Stimulated activated effector memory CD8-positive, alpha-beta T cell treated with anti-CD3 and anti-CD28 coated beads, Interleukin-12 subunit alpha, Interleukin-12 subunit beta, amount 100 ng/mL, for 72 hours (primary cell): Measurements from ENCODE around the gene HOXA13.
A peak's percentile ranks its signal among the peaks of the same experiment; 100 is the strongest.

Experiments
- ATAC-seq: fragments of 150-1000 bp; cut with Tn5 transposase; 2 replicates; pipeline ENCODE4 v1.10.0; 2021
- DNase-seq, 2 donors: peaks; one replicate each; pipeline ENCODE4 v3.0.0; 2021 to 2022; ENCODE audit warnings: low spot score in 2 of 2
- H3K27ac Mint-ChIP-seq: one replicate; pipeline ENCODE4 v1.8.0; 2022; ENCODE audit warnings: mild to moderate bottlenecking, mixed read lengths
- H3K36me3 Mint-ChIP-seq: one replicate; pipeline ENCODE4 v1.8.0; 2022; ENCODE audit warnings: mild to moderate bottlenecking, mixed read lengths
- H3K4me1 Mint-ChIP-seq: one replicate; pipeline ENCODE4 v1.8.0; 2022; ENCODE audit warnings: mixed read lengths
- H3K4me3 Mint-ChIP-seq: one replicate; pipeline ENCODE4 v1.8.0; 2022; ENCODE audit warnings: mild to moderate bottlenecking, mixed read lengths
- H3K9me3 Mint-ChIP-seq: one replicate; pipeline ENCODE4 v1.8.0; 2022; ENCODE audit warnings: mixed read lengths

Gene HOXA13

GRCh38 chr7:27148756-27149641, 50.9 kb downstream of the HOXA13 start:
- H3K4me3 Mint-ChIP-seq, result no peak overlapping the region
- H3K27ac Mint-ChIP-seq, result no peak overlapping the region
- DNase-seq, result no peak

GRCh38 chr7:27148031-27148755, 51.7 kb downstream of the HOXA13 start:
- no peak for ATAC-seq
- peak overlapping the region; percentile 46 for H3K4me3 Mint-ChIP-seq
- peaks cover 27% of the 10 kb centered on the region for H3K4me1 Mint-ChIP-seq
- no peaks in the 10 kb centered on the region for H3K9me3 Mint-ChIP-seq
- H3K36me3 Mint-ChIP-seq, result no peaks in the 10 kb centered on the region
- H3K27ac Mint-ChIP-seq, result no peak overlapping the region
- no peak for DNase-seq

More at GRCh38 chr7:27148756-27149641, 50.9 kb downstream of the HOXA13 start:
- no peaks in the 10 kb centered on the region for H3K36me3 Mint-ChIP-seq
- no peak for ATAC-seq
- peaks cover 27% of the 10 kb centered on the region for H3K4me1 Mint-ChIP-seq
- no peaks in the 10 kb centered on the region for H3K9me3 Mint-ChIP-seq

- no peak for ATAC-seq
- H3K4me3 Mint-ChIP-seq, result peak within 1 kb of the TSS; percentile 46
- no peaks in the 10 kb centered on the region for H3K9me3 Mint-ChIP-seq
- peaks cover 27% of the 10 kb centered on the region for H3K4me1 Mint-ChIP-seq
- no peak for DNase-seq
- no peak within 1 kb of the TSS for H3K27ac Mint-ChIP-seq
- no peaks in the 10 kb centered on the region for H3K36me3 Mint-ChIP-seq
Measured at GRCh38 chr7:27147199-27148030, 52.5 kb downstream of the HOXA13 start, which contains the start of gene HOXA6. TSS of gene HOXA6 (minus strand) at chr7:27147774. CDS start at chr7:27147749, 25 bp downstream.

GRCh38 chr7:27146491-27147198, 53.2 kb downstream of the HOXA13 start:
- ATAC-seq (no peak), DNase-seq (no peak)
- Mint-ChIP-seq H3K4me1 (peaks cover 21% of the 10 kb centered on the region), H3K27ac (no peak overlapping the region), H3K9me3 (no peaks in the 10 kb centered on the region), H3K4me3 (no peak overlapping the region), H3K36me3 (no peaks in the 10 kb centered on the region)

GRCh38 chr7:27145914-27146412, 53.9 kb downstream of the HOXA13 start:
- Mint-ChIP-seq H3K27ac (no peak overlapping the region), H3K9me3 (no peaks in the 10 kb centered on the region), H3K4me3 (no peak overlapping the region), H3K4me1 (peaks cover 14% of the 10 kb centered on the region), H3K36me3 (no peaks in the 10 kb centered on the region)
- DNase-seq (no peak), ATAC-seq (no peak)

- DNase-seq (no peak), ATAC-seq (no peak)
- Mint-ChIP-seq H3K36me3 (no peaks in the 10 kb centered on the region), H3K27ac (no peak overlapping the region), H3K4me3 (no peak overlapping the region), H3K4me1 (peaks cover 8% of the 10 kb centered on the region), H3K9me3 (no peaks in the 10 kb centered on the region)
Measured at GRCh38 chr7:27145165-27145913, 54.6 kb downstream of the HOXA13 start.

GRCh38 chr7:27144781-27145164, 55.1 kb downstream of the HOXA13 start:
- Mint-ChIP-seq H3K36me3 (no peaks in the 10 kb centered on the region), H3K9me3 (no peaks in the 10 kb centered on the region), H3K27ac (no peak overlapping the region), H3K4me1 (peaks cover 6% of the 10 kb centered on the region), H3K4me3 (no peak overlapping the region)
- DNase-seq (no peak), ATAC-seq (no peak)
